Measurements from ENCODE around the gene KRTAP19-4.

Gene KRTAP19-4

DNA sequence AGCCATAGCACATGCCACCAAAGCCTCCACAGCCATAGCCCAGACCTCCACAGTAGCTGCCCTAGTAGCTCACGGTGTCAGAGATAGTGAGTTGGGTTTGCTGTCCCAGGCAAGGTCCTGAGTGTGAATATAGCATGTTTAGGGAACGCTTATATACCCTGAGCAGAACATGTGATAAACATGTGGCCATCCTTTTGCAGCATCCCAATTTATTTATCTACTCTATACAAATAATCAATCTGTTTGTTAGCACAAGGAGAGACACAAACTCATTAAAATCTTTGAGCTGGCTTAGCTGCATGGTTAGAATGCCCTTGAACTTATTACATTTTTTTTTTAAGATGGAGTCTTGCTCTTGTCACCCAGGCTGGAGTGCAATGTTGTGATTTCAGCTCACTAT, 9.6 kb downstream of the KRTAP19-4 start, which contains the start of gene KRTAP19-2:
KRTAP19-2 (minus strand) TSS at position 101 of the 400 bp plus-strand sequence; CDS start at position 13, 88 bp downstream.
- H3K4me3 ChIP-seq (ENCODE audit: low read length): no peak within 1 kb of the TSS
- no peak for DNase-seq (ENCODE audit: low read depth)

GRCh38 chr21:30486180-30486579, 10.8 kb downstream of the KRTAP19-4 start:
- TF ChIP-seq CTCF (conservative IDR thresholded peaks at IDR 0.05; ENCODE audit: low read depth, low read length): no peak
- no peak for DNase-seq (ENCODE audit: low read depth)
- no peak overlapping the region for H3K4me3 ChIP-seq (ENCODE audit: low read length)

More for the DNA sequence above, 9.6 kb downstream of the KRTAP19-4 start, which contains the start of gene KRTAP19-2:
- no peak for TF ChIP-seq CTCF (conservative IDR thresholded peaks at IDR 0.05; ENCODE audit: low read depth, low read length)

- DNase-seq (ENCODE audit: low read depth): no peak
- H3K4me3 ChIP-seq (ENCODE audit: low read length): no peak overlapping the region
- TF ChIP-seq CTCF (conservative IDR thresholded peaks at IDR 0.05; ENCODE audit: low read depth, low read length): no peak
Measured at GRCh38 chr21:30482130-30482529, 14.8 kb downstream of the KRTAP19-4 start.

GRCh38 chr21:30480145-30480544, 16.8 kb downstream of the KRTAP19-4 start, which contains the start of gene KRTAP19-1:
Gene KRTAP19-1, minus strand, starts transcription at chr21:30480367. Its CDS starts 50 bp downstream, at chr21:30480317.
- DNase-seq (ENCODE audit: low read depth): no peak
- H3K4me3 ChIP-seq (ENCODE audit: low read length): no peak within 1 kb of the TSS
- TF ChIP-seq CTCF (conservative IDR thresholded peaks at IDR 0.05; ENCODE audit: low read depth, low read length): no peak

- no peak for TF ChIP-seq CTCF (conservative IDR thresholded peaks at IDR 0.05; ENCODE audit: low read depth, low read length)
Measured at GRCh38 chr21:30479259-30479658, 17.7 kb downstream of the KRTAP19-4 start.

DNA sequence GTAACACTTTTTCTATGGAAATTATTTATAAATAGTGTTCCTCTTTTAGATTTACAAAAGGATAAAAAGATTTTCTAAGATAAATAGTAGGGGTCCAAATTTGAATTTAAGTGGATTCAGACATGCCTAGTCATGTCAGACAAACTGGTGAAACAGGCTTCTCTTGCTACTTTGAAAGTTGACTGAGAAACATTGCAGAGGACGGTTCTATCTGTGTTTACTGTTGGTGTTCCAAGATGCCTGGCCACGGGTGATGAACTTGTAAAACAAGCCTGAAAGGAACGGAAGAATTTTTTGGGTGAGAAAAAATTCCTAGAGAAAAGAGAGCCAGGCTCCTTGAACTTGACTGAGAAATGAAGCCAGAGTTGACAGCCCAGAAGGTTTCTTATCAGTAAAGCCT, 19.0 kb downstream of the KRTAP19-4 start:
- TF ChIP-seq CTCF (conservative IDR thresholded peaks at IDR 0.05; ENCODE audit: low read depth, low read length): no peak
- H3K4me3 ChIP-seq (ENCODE audit: low read length): no peak overlapping the region
- DNase-seq (ENCODE audit: low read depth): no peak

More at GRCh38 chr21:30479259-30479658, 17.7 kb downstream of the KRTAP19-4 start:
- DNase-seq (ENCODE audit: low read depth): no peak
- H3K4me3 ChIP-seq (ENCODE audit: low read length): no peak overlapping the region

DNA sequence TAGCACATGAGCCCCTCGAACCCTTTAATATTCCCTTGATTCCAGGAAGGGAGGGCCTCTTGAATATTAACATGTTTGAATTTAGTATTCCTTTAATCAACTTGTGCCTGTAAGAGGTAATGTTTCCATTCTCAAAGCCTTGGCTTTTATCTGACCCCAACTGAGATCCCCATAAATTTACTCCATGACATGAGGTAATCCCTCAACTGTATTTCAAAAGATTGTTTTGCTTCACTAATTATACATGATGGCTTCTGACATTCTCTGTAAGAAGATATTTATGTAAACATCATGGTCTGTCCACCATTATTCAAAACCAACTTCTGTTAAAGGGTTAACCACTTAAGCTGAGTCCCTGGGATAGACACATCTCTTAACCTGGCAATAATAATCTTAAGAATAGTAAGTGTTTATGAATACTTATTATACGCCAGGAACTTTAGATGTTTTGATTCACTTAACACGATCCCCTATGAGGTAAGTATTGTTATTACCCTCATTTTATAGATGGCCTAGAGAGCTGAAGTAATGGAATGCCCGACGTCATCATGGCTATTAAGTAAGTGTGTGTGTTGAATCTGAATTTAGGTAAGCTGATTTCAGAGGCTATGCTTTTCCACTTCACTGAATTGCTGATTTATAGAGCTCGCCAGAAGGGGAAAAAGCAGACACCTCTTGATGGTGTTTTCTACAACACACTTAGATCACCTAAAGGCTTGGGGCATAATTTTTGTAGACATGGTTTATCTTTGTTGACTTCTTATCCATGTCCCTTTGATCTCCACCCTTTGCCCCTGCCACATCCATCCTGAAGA, 27.9 kb downstream of the KRTAP19-4 start:
- no peak for TF ChIP-seq CTCF (conservative IDR thresholded peaks at IDR 0.05; ENCODE audit: low read depth, low read length)
- H3K4me3 ChIP-seq (ENCODE audit: low read length): no peak overlapping the region
- DNase-seq (ENCODE audit: low read depth): no peak

All from retinal pigment epithelial cell (primary cell).